Endothelial cell of umbilical vein (primary cell): ENCODE results near the gene NUTF2. TPM values are rescaled to one million over a fixed set of nuclear protein-coding genes. Genes with fewer than 3 reads are reported as not detected.
A peak's percentile ranks its signal among the peaks of the same experiment; 100 is the strongest.

Experiments used
- BruUV-seq: library from RNA; stranded (reverse); fragments of 400-500 nt; replicated peaks from 2 replicates; lab custom pipeline; 2021; lab: Mats Ljungman, UMichigan
- CTCF ChIA-PET: fragments of 300-600, 350-600 bp; sonication (Branson Sonifier 250); formaldehyde crosslinking; loops from one replicate; lab custom pipeline; 2021; ENCODE audit warnings: antibody characterized with exemption, inconsistent platforms; lab: Charles Lee
- POLR2A ChIA-PET: fragments of 300-600, 350-600 bp; sonication (Branson Sonifier 250); formaldehyde crosslinking; loops from one replicate; lab custom pipeline; 2021; ENCODE audit warnings: antibody characterized with exemption, inconsistent platforms; lab: Charles Lee
- DNase-seq: peaks from one replicate; pipeline ENCODE4 v3.0.0-alpha.2; 2011; ENCODE audit warnings: low read depth, low spot score
- FAIRE-seq: peaks from 2 replicates; lab custom pipeline; 2011; peaks lifted over from hg19 to GRCh38; lab: Jason Lieb, UNC
- H2AFZ ChIP-seq: 2 replicates; pipeline ENCODE4 v1.6.0; 2012; ENCODE audit warnings: low read depth, low read length, control low read depth, inconsistent platforms
- H3K27ac ChIP-seq: 2 replicates; pipeline ENCODE4 v1.5.1; 2011; ENCODE audit warnings: low read depth, mild to moderate bottlenecking, control low read depth, low read length, moderate library complexity; ENCODE audit not compliant: insufficient read depth
- H3K27me3 ChIP-seq, 2 experiments: 2 replicates each; pipeline versions ENCODE4 v1.6.0 to v1.6.1; 2011; ENCODE audit warnings: low read length in 2 of 2, mixed read lengths in 1 of 2; ENCODE audit not compliant: control insufficient read depth in 2 of 2, insufficient read depth in 2 of 2
- H3K36me3 ChIP-seq, 2 experiments: 2 replicates in 1 of 2; 3 replicates in 1 of 2; pipeline ENCODE4 v1.5.1; 2011; ENCODE audit warnings: low read length in 2 of 2, mild to moderate bottlenecking in 1 of 2, moderate library complexity in 1 of 2; ENCODE audit not compliant: control insufficient read depth in 2 of 2, insufficient read depth in 2 of 2; ENCODE audit errors: extremely low read depth in 1 of 2
- H3K4me1 ChIP-seq: 3 replicates; pipeline ENCODE4 v1.5.1; 2011; ENCODE audit warnings: mild to moderate bottlenecking, low read length; ENCODE audit not compliant: control insufficient read depth, insufficient read depth; ENCODE audit errors: extremely low read depth
- H3K4me2 ChIP-seq: 2 replicates; pipeline ENCODE4 v1.6.1; 2011; ENCODE audit warnings: low read length, control low read depth, mixed read lengths; ENCODE audit not compliant: insufficient read depth
- H3K4me3 ChIP-seq, 3 experiments: fragments of 200-600 bp in 1 of 3; sonication (generic), shearing (Covaris generic) in 1 of 3; replicated peaks in 1 of 3; 2 replicates each; pipeline ENCODE4 v1.5.1; 2011 to 2016; ENCODE audit warnings: control low read depth in 3 of 3, low read length in 3 of 3, mild to moderate bottlenecking in 2 of 3, inconsistent platforms in 1 of 3, low read depth in 1 of 3, moderate library complexity in 1 of 3; ENCODE audit not compliant: insufficient read depth in 1 of 3
- H3K79me2 ChIP-seq: 2 replicates; pipeline ENCODE4 v1.6.0; 2012; ENCODE audit warnings: low read length, inconsistent platforms; ENCODE audit not compliant: control insufficient read depth, insufficient read depth
- H3K9ac ChIP-seq: replicated peaks from 2 replicates; pipeline ENCODE3; 2011; ENCODE audit warnings: low read length, control low read depth; ENCODE audit not compliant: insufficient read depth; ENCODE audit errors: extremely low read depth
- H3K9me1 ChIP-seq: replicated peaks from 3 replicates; pipeline ENCODE4 v1.6.0; 2011; ENCODE audit warnings: mild to moderate bottlenecking, low read length; ENCODE audit not compliant: control insufficient read depth, insufficient read depth; ENCODE audit errors: extremely low read depth
- H3K9me3 ChIP-seq: replicated peaks from 2 replicates; pipeline ENCODE4 v1.5.1; 2012; ENCODE audit warnings: low read length, inconsistent platforms; ENCODE audit not compliant: control insufficient read depth, insufficient read depth
- H4K20me1 ChIP-seq: replicated peaks from 2 replicates; pipeline ENCODE3; 2011; ENCODE audit warnings: mild to moderate bottlenecking, low read length; ENCODE audit not compliant: control insufficient read depth, insufficient read depth; ENCODE audit errors: extremely low read depth
- JUN ChIP-seq: IDR thresholded peaks from 2 replicates; pipeline ENCODE4 v1.6.1; 2011; ENCODE audit warnings: borderline replicate concordance, low read depth; ENCODE audit not compliant: insufficient read length, insufficient read depth
- POLR2AphosphoS5 ChIP-seq: IDR thresholded peaks from 2 replicates; pipeline ENCODE4 v1.6.1; 2012; ENCODE audit warnings: low read depth, mild to moderate bottlenecking, control low read depth, low read length, moderate library complexity; ENCODE audit not compliant: insufficient read depth
- dilution Hi-C: fragments of 300-500 bp; cut with MboI; formaldehyde crosslinking; loops from one replicate; pipeline ENCODE4 v1.15.0; 2019; ENCODE audit warnings: low sequenced_read_pairs; ENCODE audit not compliant: extremely low pct_ligation_motif_present
- intact Hi-C: fragments of 100-400 bp; cut with micrococcal nuclease; formaldehyde crosslinking; loops from one replicate; pipeline ENCODE4 v1.10.0; 2022
- polyA plus RNA-seq, 4 experiments: library from polyadenylated mRNA; depleted of rRNA in 3 of 4; stranded (reverse) in 3 of 4; unstranded in 1 of 4; fragments of >200 nt; gene quantifications; 2 replicates each; pipeline versions ENCODE4 v1.2.1 to v1.2.3, GENCODE V29; 2011 to 2012; ENCODE audit warnings: missing spikeins in 1 of 4
- total RNA-seq: library from RNA; stranded (reverse); gene quantifications from 2 replicates; pipeline ENCODE4 v1.2.3, GENCODE V29; 2021
- TF ChIP-seq, protein P1 (sequence below): IDR thresholded peaks from 2 replicates; pipeline ENCODE4 v1.6.1; 2011; ENCODE audit not compliant: insufficient read depth, insufficient read length
- TF ChIP-seq, protein P2 (sequence below), 2 donors: IDR thresholded peaks; 1 replicate in 1 of 2; 2 replicates in 1 of 2; pipeline ENCODE4 v1.5.1; 2011; ENCODE audit warnings: low read length in 2 of 2, mild to moderate bottlenecking in 2 of 2, moderate library complexity in 2 of 2, control low read depth in 1 of 2, inconsistent platforms in 1 of 2, low read depth in 1 of 2; ENCODE audit not compliant: insufficient read depth in 1 of 2; ENCODE audit errors: extremely low read depth in 1 of 2

NUTF2 gene
- total and polyA plus RNA-seq, 2 donors (not counting 3 experiments of a cell fraction or from before 2014, with no cell fraction given): 208 to 273 TPM

- peak within 1 kb of the TSS; percentile 71 to 81 (median 74) for H3K4me3 ChIP-seq
- peak within 1 kb of the TSS; percentile 93 for H3K9ac ChIP-seq
- dilution Hi-C loops: no loop called here
- ChIA-PET CTCF (interaction anchor here (1.0 to 1.5 kb wide), 4 partner anchors 10 to 175 kb away, joined by 3 to 6 read pairs (median 4); no protein-coding TSS in a partner anchor), POLR2A (interaction anchor here (1.1 kb wide), 1 partner anchor 26 kb away, joined by 3 read pairs; the partner anchor contains the start of gene EDC4)
- peak within 1 kb of the TSS; percentile 74 for H2AFZ ChIP-seq
- BruUV-seq: no TSS peak
- peaks cover 3% of the 10 kb centered on the region for H4K20me1 ChIP-seq
- peaks cover 0 to 3% of the 10 kb centered on the region in 2 experiments for H3K36me3 ChIP-seq
- H3K9me3 ChIP-seq: no peaks in the 10 kb centered on the region
- peak within 1 kb of the TSS; percentile 79 for H3K4me2 ChIP-seq
- peak; percentile 60 for FAIRE-seq
- H3K27me3 ChIP-seq: no peaks in the 10 kb centered on the region
- peak; percentile 58 for DNase-seq
- H3K9me1 ChIP-seq: no peaks in the 10 kb centered on the region
- peaks cover 72% of the 10 kb centered on the region for H3K79me2 ChIP-seq
- H3K27ac ChIP-seq: peak within 1 kb of the TSS; percentile 79
- intact Hi-C loops: loop anchor here (1.0 to 2.0 kb wide), 4 partner anchors 26 to 174 kb away; partner anchors contain the start of genes EDC4 and PSKH1
- TF ChIP-seq JUN: no peak
- TF ChIP-seq, protein P1, sequence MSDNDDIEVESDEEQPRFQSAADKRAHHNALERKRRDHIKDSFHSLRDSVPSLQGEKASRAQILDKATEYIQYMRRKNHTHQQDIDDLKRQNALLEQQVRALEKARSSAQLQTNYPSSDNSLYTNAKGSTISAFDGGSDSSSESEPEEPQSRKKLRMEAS: peak; percentile 0
- TF ChIP-seq, protein P2, sequence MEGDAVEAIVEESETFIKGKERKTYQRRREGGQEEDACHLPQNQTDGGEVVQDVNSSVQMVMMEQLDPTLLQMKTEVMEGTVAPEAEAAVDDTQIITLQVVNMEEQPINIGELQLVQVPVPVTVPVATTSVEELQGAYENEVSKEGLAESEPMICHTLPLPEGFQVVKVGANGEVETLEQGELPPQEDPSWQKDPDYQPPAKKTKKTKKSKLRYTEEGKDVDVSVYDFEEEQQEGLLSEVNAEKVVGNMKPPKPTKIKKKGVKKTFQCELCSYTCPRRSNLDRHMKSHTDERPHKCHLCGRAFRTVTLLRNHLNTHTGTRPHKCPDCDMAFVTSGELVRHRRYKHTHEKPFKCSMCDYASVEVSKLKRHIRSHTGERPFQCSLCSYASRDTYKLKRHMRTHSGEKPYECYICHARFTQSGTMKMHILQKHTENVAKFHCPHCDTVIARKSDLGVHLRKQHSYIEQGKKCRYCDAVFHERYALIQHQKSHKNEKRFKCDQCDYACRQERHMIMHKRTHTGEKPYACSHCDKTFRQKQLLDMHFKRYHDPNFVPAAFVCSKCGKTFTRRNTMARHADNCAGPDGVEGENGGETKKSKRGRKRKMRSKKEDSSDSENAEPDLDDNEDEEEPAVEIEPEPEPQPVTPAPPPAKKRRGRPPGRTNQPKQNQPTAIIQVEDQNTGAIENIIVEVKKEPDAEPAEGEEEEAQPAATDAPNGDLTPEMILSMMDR (IDR thresholded peaks at IDR 0.05; ENCODE audit: extremely low read depth in 1 of 2, insufficient read depth in 1 of 2, low read depth in 1 of 2, low read length in 2 of 2): no peak
- TF ChIP-seq POLR2AphosphoS5: no peak
- peaks cover 32% of the 10 kb centered on the region for H3K4me1 ChIP-seq
Observed at GRCh38 chr16:67847064-67847861, 530 bp downstream of the NUTF2 start, which contains the start of gene CENPT. Gene CENPT, minus strand, starts transcription at chr16:67847693. Its CDS starts 13,834 bp downstream, at chr16:67833859.
